ENCODE measurements around the gene MBD4. TPM values are rescaled to one million over a fixed set of nuclear protein-coding genes. Genes with fewer than 3 reads are reported as not detected.
A peak's percentile ranks its signal among the peaks of the same experiment; 100 is the strongest.

MBD4 gene
- total RNA-seq, 3 donors from 2014 or later = 40.4 to 47.0 (median 45.3) TPM

DNA sequence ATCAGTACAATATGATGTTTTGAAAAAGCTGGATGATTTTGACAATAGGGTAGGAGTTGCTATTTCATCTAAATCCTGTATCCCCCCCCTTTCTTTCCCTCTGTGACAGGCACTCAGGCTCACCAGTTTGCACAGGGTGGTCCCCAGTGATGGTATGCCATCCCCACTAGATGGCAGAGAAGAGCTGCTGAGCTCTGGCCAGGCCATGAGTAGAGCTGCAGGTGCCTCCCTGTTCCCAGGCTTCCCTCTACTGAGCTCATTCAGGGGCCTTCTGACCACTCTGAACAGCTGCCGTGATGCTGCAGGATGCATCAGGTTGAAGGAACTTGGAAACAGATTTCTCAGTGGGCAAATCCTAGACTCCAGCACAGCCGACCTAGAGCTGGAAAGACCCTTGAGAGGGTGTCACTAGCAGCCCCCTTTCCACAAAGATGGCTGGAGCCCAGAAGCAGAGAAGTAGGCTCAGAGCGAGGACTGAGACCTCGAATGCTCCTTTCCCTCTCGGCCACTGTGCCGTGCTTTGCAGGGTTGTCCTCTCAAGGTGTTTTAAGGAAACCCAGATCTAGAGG, 56.4 kb downstream of the MBD4 start:
- Mint-ChIP-seq H3K4me3 (no peak overlapping the region), H3K27me3 (ENCODE audit: low read depth) (no peaks in the 10 kb centered on the region), H3K36me3 (ENCODE audit: insufficient read depth) (peaks cover 20% of the 10 kb centered on the region), H3K4me1 (ENCODE audit: low read depth) (no peaks in the 10 kb centered on the region), H3K9me3 (no peaks in the 10 kb centered on the region)
- ATAC-seq (peak; percentile 91 to 92), DNase-seq (peak; percentile 27)

DNA sequence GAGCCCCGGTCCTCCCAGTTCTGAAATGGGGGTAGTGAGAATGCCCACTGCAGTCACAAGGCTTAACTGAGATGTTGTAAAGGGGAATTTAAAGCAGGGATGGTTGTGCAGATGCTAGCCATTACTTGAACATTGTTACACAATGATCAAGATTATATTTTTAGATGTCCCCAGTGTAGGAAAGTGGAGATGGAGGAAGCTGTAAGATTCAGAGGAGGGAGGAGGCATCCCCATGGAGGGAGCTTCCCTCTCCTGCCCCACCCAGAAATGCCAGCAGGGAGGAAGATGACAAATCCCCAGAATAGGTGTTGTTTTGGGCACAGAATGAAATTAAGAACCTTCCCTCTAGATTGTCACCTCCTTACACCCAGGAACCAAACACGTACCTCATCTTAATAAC, 57.4 kb downstream of the MBD4 start:
- DNase-seq (no peak), ATAC-seq (no peak)
- H3K4me1 Mint-ChIP-seq (ENCODE audit: low read depth) = no peaks in the 10 kb centered on the region
- no peak overlapping the region for H3K4me3 Mint-ChIP-seq
- peaks cover 11% of the 10 kb centered on the region for H3K36me3 Mint-ChIP-seq (ENCODE audit: insufficient read depth)
- H3K9me3 Mint-ChIP-seq = no peaks in the 10 kb centered on the region
- no peaks in the 10 kb centered on the region for H3K27me3 Mint-ChIP-seq (ENCODE audit: low read depth)

Other genes starting within 250 kb of the MBD4 start
- gene COPG1, start 190.3 kb downstream of the MBD4 start, total RNA-seq = 100 to 1,000 TPM; 144 to 163 (median 151) TPM
- gene HMCES, start 161.1 kb downstream of the MBD4 start, total RNA-seq = 10 to 100 TPM; 62.3 to 74.9 (median 68.6) TPM
- gene EFCAB12, start 11.3 kb downstream of the MBD4 start, total RNA-seq = under 1 TPM; 0.21 to 0.65 (median 0.33) TPM
- 1 to 10 TPM; 8.7 to 9.7 (median 8.9) TPM for gene IFT122, start 276 bp upstream of the MBD4 start, total RNA-seq
- not detected for gene RHO, start 88.7 kb upstream of the MBD4 start, total RNA-seq
- not detected for gene H1-8, start 103.2 kb upstream of the MBD4 start, total RNA-seq
- 1 to 10 TPM; 4.8 to 6.2 (median 6.1) TPM for gene PLXND1, start 166.7 kb upstream of the MBD4 start, total RNA-seq

All from activated T-cell treated with anti-CD3 and anti-CD28 coated beads, Interleukin-2, amount 50 U/mL, for 4 hours (primary cell).